Osteoblast (primary cell): ENCODE results near the gene FAM227A. TPM values are rescaled to one million over a fixed set of nuclear protein-coding genes. Genes with fewer than 3 reads are reported as not detected.

Experiments used
- DNase-seq: peaks from one replicate; pipeline ENCODE4 v3.0.0; 2011; ENCODE audit warnings: low spot score, mixed read lengths; ENCODE audit not compliant: insufficient read length; ENCODE audit errors: missing footprints
- H2AFZ ChIP-seq: 2 replicates; pipeline ENCODE4 v1.6.0; 2011; ENCODE audit warnings: mild to moderate bottlenecking, low read length
- H3K27ac ChIP-seq: 2 replicates; pipeline ENCODE4 v1.5.1; 2011; ENCODE audit warnings: mild to moderate bottlenecking, low read depth, low read length, moderate library complexity
- H3K27me3 ChIP-seq: 2 replicates; pipeline ENCODE4 v1.6.0; 2012; ENCODE audit warnings: mild to moderate bottlenecking, control low read depth, inconsistent platforms, low read length, moderate library complexity; ENCODE audit not compliant: insufficient read depth
- H3K36me3 ChIP-seq: 2 replicates; pipeline ENCODE4 v1.5.1; 2011; ENCODE audit warnings: mild to moderate bottlenecking, low read length, control low read depth, moderate library complexity; ENCODE audit not compliant: insufficient read depth
- H3K4me1 ChIP-seq: 2 replicates; pipeline ENCODE4 v1.5.1; 2011; ENCODE audit warnings: mild to moderate bottlenecking, low read length, control low read depth, moderate library complexity; ENCODE audit not compliant: insufficient read depth
- H3K4me2 ChIP-seq: 2 replicates; pipeline ENCODE4 v1.6.0; 2011; ENCODE audit warnings: mild to moderate bottlenecking, low read length; ENCODE audit not compliant: insufficient read depth
- H3K4me3 ChIP-seq: fragments of 200-600 bp; sonication (generic); 3 replicates; pipeline ENCODE4 v1.5.1; 2012; ENCODE audit warnings: mild to moderate bottlenecking, low read length, inconsistent platforms; ENCODE audit not compliant: insufficient read depth
- H3K79me2 ChIP-seq: 2 replicates; pipeline ENCODE4 v1.6.0; 2012; ENCODE audit warnings: mild to moderate bottlenecking, low read length, control low read depth, inconsistent platforms; ENCODE audit not compliant: insufficient read depth
- H3K9me3 ChIP-seq: 2 replicates; pipeline ENCODE4 v1.5.1; 2011; ENCODE audit warnings: low read depth, low read length, control low read depth
- H4K20me1 ChIP-seq: 2 replicates; pipeline ENCODE4 v1.6.0; 2012; ENCODE audit warnings: mild to moderate bottlenecking, low read length, control low read depth; ENCODE audit not compliant: insufficient read depth
- CTCF ChIP-seq: IDR thresholded peaks from 2 replicates; pipeline ENCODE4 v1.5.1; 2011; ENCODE audit warnings: mild to moderate bottlenecking, low read depth, low read length, moderate library complexity; ENCODE audit errors: extremely low read depth
- total RNA-seq: library from RNA; depleted of rRNA; stranded (reverse); fragments of >200 nt; gene quantifications from 2 replicates; pipeline ENCODE4 v1.2.3, GENCODE V29; 2012

FAM227A gene
- total RNA-seq, 1 donor, result 3.3 TPM

GRCh38 chr22:38698407-38699094, 42.4 kb upstream of the FAM227A start:
- H3K4me2 ChIP-seq, result peak overlapping the region; percentile 96

GRCh38 chr22:38697425-38698089, 41.4 kb upstream of the FAM227A start:
- H3K9me3 ChIP-seq, result no peaks in the 10 kb centered on the region
- peak overlapping the region; percentile 56 for H3K27ac ChIP-seq
- no peak for TF ChIP-seq CTCF
- peaks cover 71% of the 10 kb centered on the region for H3K79me2 ChIP-seq
- peaks cover 7% of the 10 kb centered on the region for H3K36me3 ChIP-seq
- peak overlapping the region; percentile 96 for H3K4me2 ChIP-seq
- no peak for DNase-seq
- H3K27me3 ChIP-seq, result no peaks in the 10 kb centered on the region
- H4K20me1 ChIP-seq, result peaks cover 22% of the 10 kb centered on the region
- no peak overlapping the region for H2AFZ ChIP-seq
- H3K4me3 ChIP-seq, result peak overlapping the region; percentile 33
- H3K4me1 ChIP-seq, result peaks cover 43% of the 10 kb centered on the region

More at GRCh38 chr22:38698407-38699094, 42.4 kb upstream of the FAM227A start:
- peaks cover 17% of the 10 kb centered on the region for H4K20me1 ChIP-seq
- peak overlapping the region; percentile 96 for H3K27ac ChIP-seq
- peaks cover 3% of the 10 kb centered on the region for H3K36me3 ChIP-seq
- no peak overlapping the region for H2AFZ ChIP-seq
- H3K4me1 ChIP-seq, result peaks cover 43% of the 10 kb centered on the region
- H3K4me3 ChIP-seq, result peak overlapping the region; percentile 92
- H3K27me3 ChIP-seq, result no peaks in the 10 kb centered on the region
- H3K9me3 ChIP-seq, result no peaks in the 10 kb centered on the region
- peaks cover 62% of the 10 kb centered on the region for H3K79me2 ChIP-seq
- TF ChIP-seq CTCF, result no peak
- no peak for DNase-seq

DNA sequence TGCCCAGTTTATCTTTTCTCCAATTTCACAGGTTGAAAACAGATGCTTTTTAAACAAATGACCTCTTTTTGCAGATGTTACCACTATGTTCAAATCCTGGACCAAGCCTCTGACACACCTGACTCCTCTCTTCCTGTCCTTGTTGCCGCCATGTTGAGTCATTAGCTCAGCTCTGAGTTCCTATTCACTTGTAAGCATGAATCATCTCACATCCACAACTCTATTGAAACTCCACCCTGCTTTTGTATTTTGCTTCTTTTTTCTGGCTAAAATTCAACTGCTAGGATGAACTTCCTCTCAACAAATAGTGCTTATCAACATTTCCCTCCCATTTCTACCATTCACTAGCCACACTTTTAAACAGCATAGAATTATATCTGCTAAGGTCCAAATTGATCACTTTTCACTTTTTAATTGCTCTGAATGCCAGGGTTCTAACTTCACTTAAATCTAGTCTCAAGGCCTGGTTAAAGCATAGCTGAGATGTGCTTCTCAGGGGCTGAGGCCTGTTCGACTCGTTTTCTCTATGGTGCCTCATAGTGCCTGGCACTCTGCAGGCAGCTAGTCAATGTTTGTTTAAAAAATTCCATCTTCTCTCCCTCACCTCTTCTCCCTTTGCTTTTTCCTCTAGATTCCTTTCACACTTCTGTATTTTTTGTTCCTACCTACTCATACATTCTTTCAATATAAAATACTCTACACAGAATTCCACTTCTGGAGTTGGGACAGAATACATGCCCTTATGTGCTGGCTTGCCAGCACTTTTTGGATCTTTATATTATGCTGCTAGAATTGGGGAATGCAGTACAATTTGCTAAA, 40.6 kb upstream of the FAM227A start:
- Histone ChIP-seq H2AFZ (no peak overlapping the region), H3K9me3 (no peaks in the 10 kb centered on the region), H4K20me1 (peaks cover 22% of the 10 kb centered on the region), H3K79me2 (peaks cover 77% of the 10 kb centered on the region), H3K36me3 (peaks cover 7% of the 10 kb centered on the region), H3K4me2 (peak overlapping the region; percentile 96), H3K4me1 (peaks cover 43% of the 10 kb centered on the region), H3K27me3 (no peaks in the 10 kb centered on the region), H3K27ac (peak overlapping the region; percentile 56), H3K4me3 (peak overlapping the region; percentile 33)
- no peak for TF ChIP-seq CTCF
- peak; percentile 96 for DNase-seq
